Caco-2 (cell line): ENCODE results near the gene AGPAT2. TPM values are rescaled to one million over a fixed set of nuclear protein-coding genes. Genes with fewer than 3 reads are reported as not detected.

Experiments
- BruUV-seq: library from RNA; stranded (reverse); fragments of 400-500 nt; replicated peaks from 2 replicates; lab custom pipeline; 2021; lab: Mats Ljungman, UMichigan
- CTCF ChIA-PET: fragments of 300-600 bp; sonication (Branson Sonifier 250); formaldehyde crosslinking; loops from one replicate; lab custom pipeline; 2022; ENCODE audit warnings: antibody characterized with exemption; lab: Charles Lee
- POLR2A ChIA-PET: fragments of 300-600 bp; sonication (Branson Sonifier 250); formaldehyde crosslinking; loops from one replicate; lab custom pipeline; 2022; ENCODE audit warnings: antibody characterized with exemption; lab: Charles Lee
- DNase-seq, 2 experiments: peaks; one replicate each; pipeline versions ENCODE4 v3.0.0 to v3.0.0-alpha.2; 2020 to 2022
- H3K27me3 ChIP-seq: replicated peaks from 2 replicates; pipeline ENCODE4 v1.6.0; 2011; ENCODE audit warnings: low read length; ENCODE audit not compliant: control insufficient read depth, insufficient read depth
- H3K36me3 ChIP-seq: 2 replicates; pipeline ENCODE4 v1.5.1; 2011; ENCODE audit warnings: low read length; ENCODE audit not compliant: control insufficient read depth, insufficient read depth
- H3K4me1 ChIP-seq: fragments of 250-450 bp; sonication (Bioruptor Pico); 2 replicates; pipeline ENCODE4 v1.5.1; 2020; ENCODE audit warnings: mild to moderate bottlenecking
- H3K4me3 ChIP-seq: 2 replicates; pipeline ENCODE4 v1.5.1; 2011; ENCODE audit warnings: low read depth, mild to moderate bottlenecking, control low read depth, low read length
- H3K9me3 ChIP-seq: fragments of 250-450 bp; sonication (Bioruptor Pico); 2 replicates; pipeline ENCODE4 v1.5.1; 2020; ENCODE audit warnings: mild to moderate bottlenecking, moderate library complexity
- H3K27ac Mint-ChIP-seq: one replicate; pipeline ENCODE4 v1.8.0; 2022; ENCODE audit warnings: mixed read lengths; ENCODE audit not compliant: unreplicated experiment
- H3K27me3 Mint-ChIP-seq: one replicate; pipeline ENCODE4 v1.8.0; 2022; ENCODE audit warnings: mixed read lengths; ENCODE audit not compliant: insufficient read depth, unreplicated experiment
- H3K36me3 Mint-ChIP-seq: one replicate; pipeline ENCODE4 v1.8.0; 2022; ENCODE audit warnings: mild to moderate bottlenecking, mixed read lengths; ENCODE audit not compliant: insufficient read depth, unreplicated experiment
- H3K4me1 Mint-ChIP-seq: one replicate; pipeline ENCODE4 v1.8.0; 2022; ENCODE audit warnings: low read depth, mixed read lengths; ENCODE audit not compliant: unreplicated experiment
- H3K4me3 Mint-ChIP-seq: one replicate; pipeline ENCODE4 v1.8.0; 2022; ENCODE audit warnings: mild to moderate bottlenecking, moderate library complexity, mixed read lengths; ENCODE audit not compliant: unreplicated experiment
- H3K9me3 Mint-ChIP-seq: one replicate; pipeline ENCODE4 v1.8.0; 2022; ENCODE audit warnings: mixed read lengths; ENCODE audit not compliant: unreplicated experiment
- CTCF ChIP-seq, 2 experiments: fragments of 200-600 bp in 1 of 2; IDR thresholded peaks; 1 replicate in 1 of 2; 2 replicates in 1 of 2; pipeline versions ENCODE4 v1.5.1 to v1.8.0; 2011 to 2022; ENCODE audit warnings: antibody characterized with exemption in 1 of 2, control low read depth in 1 of 2, inconsistent platforms in 1 of 2, low read depth in 1 of 2, low read length in 1 of 2, mild to moderate bottlenecking in 1 of 2, moderate library complexity in 1 of 2; ENCODE audit not compliant: insufficient read depth in 1 of 2, severe bottlenecking in 1 of 2, unreplicated experiment in 1 of 2
- intact Hi-C: fragments of 100-400 bp; cut with micrococcal nuclease; formaldehyde crosslinking; loops from one replicate; pipeline ENCODE4 v1.10.0; 2022; ENCODE audit not compliant: unreplicated experiment
- total RNA-seq: library from RNA; stranded (reverse); gene quantifications from 2 replicates; pipeline ENCODE4 v1.2.3, GENCODE V29; 2022

AGPAT2 gene
- total RNA-seq, 1 experiment from 2014 or later, result 68.7 TPM

- CTCF ChIA-PET, result interaction anchor here (1.0 to 1.5 kb wide), 4 partner anchors 143 to 268 kb away, joined by 4 to 20 read pairs (median 10); partner anchors contain the start of gene DNLZ
- POLR2A ChIA-PET, result no interaction called here
- Histone ChIP-seq H3K27me3 (no peaks in the 10 kb centered on the region), H3K36me3 (no peaks in the 10 kb centered on the region), H3K9me3 (no peaks in the 10 kb centered on the region), H3K4me1 (peaks cover 16% of the 10 kb centered on the region), H3K4me3 (no peak overlapping the region)
- H3K36me3 Mint-ChIP-seq, result peaks cover 8% of the 10 kb centered on the region
- no peak overlapping the region for H3K4me3 Mint-ChIP-seq
- intact Hi-C loops, result loop anchor here (1.0 to 5.0 kb wide), 2 partner anchors 61 to 146 kb away; no protein-coding TSS in a partner anchor
- no TSS peak for BruUV-seq
- no peak overlapping the region for H3K27ac Mint-ChIP-seq
- TF ChIP-seq CTCF (IDR thresholded peaks at IDR 0.05; ENCODE audit: insufficient read depth in 1 of 2, low read depth in 1 of 2, low read length in 1 of 2, severe bottlenecking in 1 of 2, unreplicated experiment in 1 of 2), result peak; percentile 79 to 84
- peaks cover 14% of the 10 kb centered on the region for H3K27me3 Mint-ChIP-seq
- peaks cover 5% of the 10 kb centered on the region for H3K4me1 Mint-ChIP-seq
- DNase-seq, result peak; percentile 81 to 85
- H3K9me3 Mint-ChIP-seq, result no peaks in the 10 kb centered on the region
These were observed 55.9 kb downstream of the AGPAT2 start for GRCh38 chr9:136631038-136632000.

- Mint-ChIP-seq H3K27me3 (peaks cover 10% of the 10 kb centered on the region), H3K4me3 (no peak overlapping the region), H3K9me3 (no peaks in the 10 kb centered on the region), H3K27ac (no peak overlapping the region), H3K4me1 (peaks cover 9% of the 10 kb centered on the region), H3K36me3 (peaks cover 8% of the 10 kb centered on the region)
- intact Hi-C loops, result loop anchor here (5.0 kb wide), 1 partner anchor 62 kb away; no protein-coding TSS in a partner anchor
- ChIA-PET POLR2A (no interaction called here), CTCF (interaction anchor here (1.5 kb wide), 1 partner anchor 142 kb away, joined by 15 read pairs; no protein-coding TSS in a partner anchor)
- TF ChIP-seq CTCF (IDR thresholded peaks at IDR 0.05; ENCODE audit: insufficient read depth in 1 of 2, low read depth in 1 of 2, low read length in 1 of 2, severe bottlenecking in 1 of 2, unreplicated experiment in 1 of 2), result no peak
- H3K4me1 ChIP-seq, result peaks cover 23% of the 10 kb centered on the region
- H3K27me3 ChIP-seq, result no peaks in the 10 kb centered on the region
- no TSS peak for BruUV-seq
- no peaks in the 10 kb centered on the region for H3K9me3 ChIP-seq
- H3K4me3 ChIP-seq, result no peak overlapping the region
- H3K36me3 ChIP-seq, result no peaks in the 10 kb centered on the region
- no peak for DNase-seq
These were observed 56.6 kb downstream of the AGPAT2 start for GRCh38 chr9:136630662-136630992.

- no peaks in the 10 kb centered on the region for H3K36me3 ChIP-seq
- no peaks in the 10 kb centered on the region for H3K9me3 ChIP-seq
- CTCF ChIA-PET, result interaction anchor here (0.6 to 7.0 kb wide), 3 partner anchors 110 to 237 kb away, joined by 3 to 140 read pairs (median 4); no protein-coding TSS in a partner anchor
- H3K27ac Mint-ChIP-seq, result no peak overlapping the region
- no peaks in the 10 kb centered on the region for H3K27me3 ChIP-seq
- no peak overlapping the region for H3K4me3 ChIP-seq
- no TSS peak for BruUV-seq
- H3K27me3 Mint-ChIP-seq, result peaks cover 10% of the 10 kb centered on the region
- peak; percentile 55 to 87 for TF ChIP-seq CTCF (IDR thresholded peaks at IDR 0.05; ENCODE audit: insufficient read depth in 1 of 2, low read depth in 1 of 2, low read length in 1 of 2, severe bottlenecking in 1 of 2, unreplicated experiment in 1 of 2)
- peak; percentile 76 to 85 for DNase-seq
- peaks cover 29% of the 10 kb centered on the region for H3K4me1 ChIP-seq
- no peak overlapping the region for H3K4me3 Mint-ChIP-seq
- peaks cover 8% of the 10 kb centered on the region for H3K36me3 Mint-ChIP-seq
- peaks cover 12% of the 10 kb centered on the region for H3K4me1 Mint-ChIP-seq
- intact Hi-C loops, result loop anchor here (5.0 kb wide), 1 partner anchor 62 kb away; no protein-coding TSS in a partner anchor
- POLR2A ChIA-PET, result no interaction called here
- no peaks in the 10 kb centered on the region for H3K9me3 Mint-ChIP-seq
These were observed 57.2 kb downstream of the AGPAT2 start for GRCh38 chr9:136629879-136630661.
